Mucosa of descending colon (tissue), 3 donors: ENCODE data around the gene CACNA2D1. TPM values are rescaled to one million over a fixed set of nuclear protein-coding genes. Genes with fewer than 3 reads are reported as not detected.

Source experiments
- ATAC-seq: fragments of 200-7000 bp; cut with Tn5 transposase; one replicate; pipeline ENCODE4 v1.9.1; 2020; ENCODE audit warnings: mild to moderate bottlenecking, moderate library complexity
- DNase-seq, 3 donors: peaks; one replicate each; pipeline ENCODE4 v3.0.0-alpha.2; 2020
- H3K36me3 ChIP-seq: fragments of 200-600 bp; one replicate; pipeline ENCODE4 v1.8.0; 2021; ENCODE audit warnings: low read depth, mild to moderate bottlenecking
- H3K4me1 ChIP-seq: fragments of 200-600 bp; one replicate; pipeline ENCODE4 v1.8.0; 2021; ENCODE audit warnings: low read depth, mild to moderate bottlenecking
- H3K4me3 ChIP-seq: fragments of 200-600 bp; one replicate; pipeline ENCODE4 v1.8.0; 2021; ENCODE audit warnings: mild to moderate bottlenecking
- H3K9me3 ChIP-seq: fragments of 200-600 bp; one replicate; pipeline ENCODE4 v1.8.0; 2021; ENCODE audit warnings: mild to moderate bottlenecking
- CTCF ChIP-seq: fragments of 200-600 bp; IDR thresholded peaks from one replicate; pipeline ENCODE4 v1.8.0; 2022; ENCODE audit warnings: antibody characterized with exemption, mild to moderate bottlenecking
- intact Hi-C, 2 donors: fragments of 100-400 bp; cut with DNase I in 1 of 2; cut with micrococcal nuclease in 1 of 2; formaldehyde crosslinking; loops; one replicate each; pipeline versions ENCODE4 v1.11.0 to v1.11.1; 2022; cut with DNase I, micrococcal nuclease
- total RNA-seq, 3 donors: library from RNA; stranded (reverse); fragmentation: NEBNext Ultra II Directional in 2 of 3; extraction: Animal tissue kit (Norgen Biotek cat#: 25700) in 2 of 3; gene quantifications; one replicate each; pipeline versions ENCODE4 v1.2.1 to v1.2.4, GENCODE V29; 2021 to 2023
- donor health status: DM: no; HTN: no; CAD: no; lungs with moderate emphysema.
- donor health status: DM: no; HTN: no; CAD: no.
- donor health status: DM: no; HTN: yes; CAD: no.

The CACNA2D1 gene
- total RNA-seq, 3 donors from 2014 or later: 3.9 to 44.1 (median 6.9) TPM

DNA sequence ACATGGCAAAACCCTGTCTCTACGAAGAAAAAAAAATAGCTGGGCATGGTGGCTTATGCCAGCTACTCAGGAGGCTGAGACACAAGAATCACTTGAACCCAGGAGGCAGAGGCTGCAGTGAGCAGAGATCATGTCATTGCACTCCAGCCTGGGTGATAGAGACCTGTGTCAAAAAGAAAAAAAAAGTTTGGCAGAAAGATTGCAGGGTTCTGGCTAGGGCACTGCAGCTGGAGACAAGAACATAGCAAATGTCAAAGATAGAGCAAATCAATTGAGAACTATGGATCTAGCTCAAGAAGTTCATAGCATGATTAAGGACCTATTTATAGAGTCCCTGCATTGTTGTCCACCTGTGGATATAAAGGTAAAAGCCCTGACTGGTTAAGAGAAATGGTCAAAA, 79.5 kb downstream of the CACNA2D1 start:
- intact Hi-C loops: no loop called here

GRCh38 chr7:82362129-82362706, 81.4 kb downstream of the CACNA2D1 start:
- no peaks in the 10 kb centered on the region for H3K36me3 ChIP-seq
- DNase-seq: no peak
- no peak for ATAC-seq
- H3K4me3 ChIP-seq: no peak overlapping the region
- intact Hi-C loops: no loop called here
- H3K9me3 ChIP-seq: no peaks in the 10 kb centered on the region
- no peak for TF ChIP-seq CTCF
- H3K4me1 ChIP-seq: no peaks in the 10 kb centered on the region

More for the DNA sequence above, 79.5 kb downstream of the CACNA2D1 start:
- no peaks in the 10 kb centered on the region for H3K4me1 ChIP-seq
- ATAC-seq: no peak
- no peaks in the 10 kb centered on the region for H3K9me3 ChIP-seq
- DNase-seq: no peak
- no peak overlapping the region for H3K4me3 ChIP-seq
- no peak for TF ChIP-seq CTCF
- no peaks in the 10 kb centered on the region for H3K36me3 ChIP-seq

DNA sequence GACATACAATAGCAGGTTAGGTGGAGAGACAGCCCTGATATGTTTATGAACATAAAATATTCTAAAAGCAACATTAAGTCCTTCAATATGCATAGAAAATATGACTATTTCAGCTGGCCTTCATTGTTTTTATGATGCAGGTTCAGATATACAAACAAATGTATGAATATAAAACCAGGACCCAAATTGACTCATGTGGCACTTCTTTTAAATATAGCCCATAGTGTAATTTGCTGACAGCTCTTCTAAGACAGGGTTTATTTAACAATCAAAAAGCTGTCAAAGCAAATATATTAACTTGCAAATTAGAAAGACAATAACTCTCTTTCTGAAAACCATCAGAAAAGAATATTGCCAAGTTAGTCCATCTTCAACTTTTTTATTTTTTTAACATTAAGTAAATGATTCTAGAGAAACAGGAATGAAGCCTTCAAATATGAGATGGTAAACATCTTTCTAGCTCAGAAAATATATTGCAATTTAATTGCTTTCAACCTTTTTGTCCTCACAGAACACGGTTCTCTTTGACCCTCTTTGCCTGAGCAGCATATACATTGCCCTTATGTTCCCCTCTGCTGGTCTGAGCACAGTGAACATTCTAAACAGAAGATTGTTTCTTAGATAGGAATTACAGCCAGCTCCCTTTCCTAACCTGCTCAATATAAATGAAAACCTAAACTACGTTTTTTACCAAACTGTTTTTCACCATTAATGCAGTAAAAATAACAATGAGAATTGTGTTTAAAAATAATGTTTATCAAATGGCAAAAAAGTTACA, 82.8 kb downstream of the CACNA2D1 start:
- no peaks in the 10 kb centered on the region for H3K9me3 ChIP-seq
- ATAC-seq (no peak), DNase-seq (no peak)
- TF ChIP-seq CTCF: no peak
- H3K4me3 ChIP-seq: no peak overlapping the region
- H3K4me1 ChIP-seq: no peaks in the 10 kb centered on the region
- intact Hi-C loops: no loop called here
- no peaks in the 10 kb centered on the region for H3K36me3 ChIP-seq

- intact Hi-C loops: no loop called here
Observed at GRCh38 chr7:82359426-82359825, 84.2 kb downstream of the CACNA2D1 start.

DNA sequence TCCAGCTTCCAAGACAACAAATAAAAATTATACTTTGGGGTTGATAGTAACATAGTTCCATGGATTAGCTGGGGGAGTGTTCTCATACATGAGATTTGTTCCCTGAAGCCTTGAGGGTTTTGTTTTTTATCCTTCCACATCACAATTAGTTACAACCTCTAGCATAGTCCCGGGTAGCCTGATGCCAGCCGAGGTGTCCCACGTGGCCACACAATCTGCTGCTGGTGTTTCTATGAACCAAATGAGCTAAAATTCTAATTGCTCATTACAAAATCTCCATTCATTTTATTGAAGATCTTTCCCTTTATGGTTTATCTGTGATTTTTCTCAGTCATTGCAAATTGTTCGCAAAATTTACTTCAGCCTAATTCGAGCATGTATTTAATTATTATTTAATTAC, 84.7 kb downstream of the CACNA2D1 start:
- no peak for ATAC-seq
- no peaks in the 10 kb centered on the region for H3K9me3 ChIP-seq
- no peak for DNase-seq
- no peaks in the 10 kb centered on the region for H3K36me3 ChIP-seq
- intact Hi-C loops: no loop called here
- no peak overlapping the region for H3K4me3 ChIP-seq
- TF ChIP-seq CTCF: no peak
- H3K4me1 ChIP-seq: no peaks in the 10 kb centered on the region

More at GRCh38 chr7:82359426-82359825, 84.2 kb downstream of the CACNA2D1 start:
- no peak for TF ChIP-seq CTCF
- Histone ChIP-seq H3K9me3 (no peaks in the 10 kb centered on the region), H3K4me1 (no peaks in the 10 kb centered on the region), H3K4me3 (no peak overlapping the region), H3K36me3 (no peaks in the 10 kb centered on the region)
- DNase-seq: no peak
- ATAC-seq: no peak
